IPS-15b (cell line): ENCODE results near the gene KCNJ9.
A peak's percentile ranks its signal among the peaks of the same experiment; 100 is the strongest.

Experiments used
- H3K27me3 ChIP-seq: one replicate; pipeline ENCODE4 v1.6.1; 2013; ENCODE audit warnings: low read length; ENCODE audit not compliant: control insufficient read depth, insufficient read depth
- H3K36me3 ChIP-seq: one replicate; pipeline ENCODE4 v1.6.1; 2013; ENCODE audit warnings: low read length; ENCODE audit not compliant: control insufficient read depth, insufficient read depth
- H3K4me1 ChIP-seq: one replicate; pipeline ENCODE4 v1.6.1; 2013; ENCODE audit warnings: mild to moderate bottlenecking, low read length; ENCODE audit not compliant: control insufficient read depth, insufficient read depth
- H3K4me3 ChIP-seq: one replicate; pipeline ENCODE4 v1.5.1; 2013; ENCODE audit warnings: low read depth, low read length
- H3K9ac ChIP-seq: one replicate; pipeline ENCODE4 v1.6.1; 2013; ENCODE audit warnings: low read depth, mild to moderate bottlenecking, low read length
- H3K9me3 ChIP-seq: one replicate; pipeline ENCODE4 v1.6.1; 2013; ENCODE audit warnings: mild to moderate bottlenecking, low read length; ENCODE audit not compliant: control insufficient read depth, insufficient read depth

KCNJ9 gene

GRCh38 chr1:160082926-160083325 is 1.6 kb downstream of the KCNJ9 start:
- Histone ChIP-seq H3K36me3 (no peaks in the 10 kb centered on the region), H3K9ac (no peak overlapping the region), H3K9me3 (no peaks in the 10 kb centered on the region), H3K4me1 (no peaks in the 10 kb centered on the region), H3K4me3 (no peak overlapping the region), H3K27me3 (peaks cover 56% of the 10 kb centered on the region)

GRCh38 chr1:160083968-160084770 is 2.8 kb downstream of the KCNJ9 start:
- Histone ChIP-seq H3K4me1 (no peaks in the 10 kb centered on the region), H3K36me3 (no peaks in the 10 kb centered on the region), H3K9me3 (no peaks in the 10 kb centered on the region), H3K9ac (no peak overlapping the region), H3K27me3 (peaks cover 56% of the 10 kb centered on the region), H3K4me3 (peak overlapping the region; percentile 54)

GRCh38 chr1:160084771-160085321 is 3.5 kb downstream of the KCNJ9 start:
- no peaks in the 10 kb centered on the region for H3K4me1 ChIP-seq
- peak overlapping the region; percentile 54 for H3K4me3 ChIP-seq
- no peaks in the 10 kb centered on the region for H3K9me3 ChIP-seq
- no peaks in the 10 kb centered on the region for H3K36me3 ChIP-seq
- H3K9ac ChIP-seq = no peak overlapping the region
- H3K27me3 ChIP-seq = peaks cover 53% of the 10 kb centered on the region

- H3K4me3 ChIP-seq = no peak overlapping the region
- no peaks in the 10 kb centered on the region for H3K4me1 ChIP-seq
- H3K9me3 ChIP-seq = no peaks in the 10 kb centered on the region
- H3K36me3 ChIP-seq = peaks cover 1% of the 10 kb centered on the region
- peaks cover 42% of the 10 kb centered on the region for H3K27me3 ChIP-seq
- H3K9ac ChIP-seq = no peak overlapping the region
Measured at GRCh38 chr1:160085686-160086455, 4.5 kb downstream of the KCNJ9 start.

DNA sequence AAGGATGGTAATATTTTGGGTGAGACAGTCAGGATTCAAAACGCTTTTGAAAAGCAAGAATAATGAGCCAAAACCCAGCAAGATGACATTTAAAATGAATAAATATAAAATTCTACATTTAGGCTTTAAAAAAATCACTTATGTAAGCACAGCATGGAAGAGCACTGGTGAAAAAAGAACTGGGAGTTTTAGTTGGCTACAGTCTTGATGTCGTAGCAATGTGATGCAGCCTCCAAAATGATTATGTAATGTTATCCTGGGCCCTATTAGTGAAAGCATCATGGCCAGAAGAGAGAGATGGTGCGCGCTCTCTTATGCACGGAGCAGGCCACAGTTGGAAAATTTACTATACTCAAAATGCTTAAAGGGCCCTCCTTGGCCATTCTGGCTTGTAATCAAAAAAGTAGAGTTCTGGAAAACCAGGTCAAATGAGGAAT is 5.1 kb downstream of the KCNJ9 start:
- no peak overlapping the region for H3K9ac ChIP-seq
- H3K36me3 ChIP-seq = peaks cover 4% of the 10 kb centered on the region
- H3K27me3 ChIP-seq = peaks cover 36% of the 10 kb centered on the region
- H3K4me1 ChIP-seq = no peaks in the 10 kb centered on the region
- no peak overlapping the region for H3K4me3 ChIP-seq
- no peaks in the 10 kb centered on the region for H3K9me3 ChIP-seq

GRCh38 chr1:160087118-160087662 is 5.9 kb downstream of the KCNJ9 start:
- H3K4me1 ChIP-seq = no peaks in the 10 kb centered on the region
- peaks cover 30% of the 10 kb centered on the region for H3K27me3 ChIP-seq
- no peaks in the 10 kb centered on the region for H3K9me3 ChIP-seq
- H3K36me3 ChIP-seq = peaks cover 9% of the 10 kb centered on the region
- H3K9ac ChIP-seq = no peak overlapping the region
- no peak overlapping the region for H3K4me3 ChIP-seq

DNA sequence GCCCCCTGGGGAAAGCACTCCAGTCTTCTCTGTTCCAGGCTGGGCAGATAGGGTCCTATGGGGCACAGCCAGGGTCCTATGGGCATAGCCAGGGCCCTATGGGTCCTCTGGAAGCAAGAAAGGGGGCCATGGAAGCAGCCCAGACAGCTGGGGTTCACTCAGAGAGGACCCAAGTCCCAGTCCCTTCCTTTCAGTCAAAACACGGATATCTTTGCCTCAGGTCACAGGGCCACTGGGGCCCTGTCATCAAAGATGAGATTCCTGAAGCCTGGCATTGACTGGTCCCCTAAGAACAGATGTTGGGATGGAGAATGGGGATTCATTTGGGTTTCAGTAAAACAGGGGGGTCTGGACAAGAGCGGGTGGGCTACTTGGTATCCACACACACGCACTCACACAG is 8.5 kb downstream of the KCNJ9 start:
- Histone ChIP-seq H3K4me1 (peaks cover 2% of the 10 kb centered on the region), H3K9me3 (no peaks in the 10 kb centered on the region), H3K36me3 (peaks cover 30% of the 10 kb centered on the region), H3K27me3 (peaks cover 7% of the 10 kb centered on the region), H3K9ac (no peak overlapping the region), H3K4me3 (no peak overlapping the region)

DNA sequence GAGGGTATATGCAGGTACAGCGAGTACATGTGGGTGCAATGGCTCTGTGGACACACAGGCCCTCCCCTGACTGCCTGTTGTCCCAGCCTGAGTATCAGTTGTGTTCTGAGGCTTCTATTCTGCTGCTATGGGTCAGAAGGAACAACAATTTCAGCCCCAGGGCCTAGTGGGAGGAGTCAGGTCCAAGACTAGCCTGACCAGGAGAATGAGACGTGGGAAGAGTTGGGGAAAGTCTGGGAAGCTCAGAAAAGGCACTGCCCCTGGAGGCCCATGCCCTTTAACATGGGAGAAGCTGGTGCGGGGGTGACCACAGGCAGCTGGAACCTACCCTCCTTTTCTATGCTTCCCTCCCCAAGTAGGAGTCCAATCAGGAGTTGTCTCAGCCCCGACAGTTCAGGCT is 9.4 kb downstream of the KCNJ9 start:
- H3K36me3 ChIP-seq = peaks cover 36% of the 10 kb centered on the region

DNA sequence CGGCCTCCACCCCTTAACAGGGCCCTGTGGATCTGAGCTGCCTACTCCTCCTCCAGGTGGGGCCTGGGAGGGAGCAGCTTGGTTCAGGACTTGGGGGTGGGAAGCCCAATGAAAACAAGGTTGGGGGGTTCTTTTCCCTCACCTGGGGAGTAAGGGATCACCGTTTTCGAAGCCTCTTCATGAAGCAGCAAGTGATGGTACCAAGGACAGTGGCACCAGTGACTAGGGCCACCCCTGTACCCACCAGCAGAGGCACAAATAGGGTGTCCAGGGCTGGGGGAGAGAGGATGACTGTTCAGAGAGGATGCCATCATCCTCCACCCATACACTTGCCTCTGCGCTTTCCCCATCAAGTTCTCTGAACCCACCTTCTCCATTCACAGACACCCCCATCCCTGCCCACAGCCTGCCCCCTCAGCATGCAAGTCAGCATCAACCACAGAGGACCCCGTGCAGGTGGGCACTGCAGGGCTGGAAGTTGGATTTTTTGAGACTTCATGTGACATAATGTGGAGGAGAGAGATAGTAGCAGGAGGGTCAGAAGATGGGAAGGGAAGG is 10.4 kb downstream of the KCNJ9 start:
- Histone ChIP-seq H3K27me3 (no peaks in the 10 kb centered on the region), H3K36me3 (peaks cover 36% of the 10 kb centered on the region), H3K4me3 (no peak overlapping the region), H3K9me3 (no peaks in the 10 kb centered on the region), H3K9ac (no peak overlapping the region), H3K4me1 (peaks cover 20% of the 10 kb centered on the region)

More for the DNA sequence above, 9.4 kb downstream of the KCNJ9 start:
- Histone ChIP-seq H3K27me3 (no peaks in the 10 kb centered on the region), H3K9me3 (no peaks in the 10 kb centered on the region), H3K9ac (no peak overlapping the region), H3K4me3 (no peak overlapping the region), H3K4me1 (peaks cover 10% of the 10 kb centered on the region)

GRCh38 chr1:160092366-160093068 is 11.2 kb downstream of the KCNJ9 start:
- Histone ChIP-seq H3K36me3 (peaks cover 36% of the 10 kb centered on the region), H3K9me3 (no peaks in the 10 kb centered on the region), H3K4me1 (peaks cover 28% of the 10 kb centered on the region), H3K27me3 (no peaks in the 10 kb centered on the region), H3K4me3 (no peak overlapping the region), H3K9ac (no peak overlapping the region)

DNA sequence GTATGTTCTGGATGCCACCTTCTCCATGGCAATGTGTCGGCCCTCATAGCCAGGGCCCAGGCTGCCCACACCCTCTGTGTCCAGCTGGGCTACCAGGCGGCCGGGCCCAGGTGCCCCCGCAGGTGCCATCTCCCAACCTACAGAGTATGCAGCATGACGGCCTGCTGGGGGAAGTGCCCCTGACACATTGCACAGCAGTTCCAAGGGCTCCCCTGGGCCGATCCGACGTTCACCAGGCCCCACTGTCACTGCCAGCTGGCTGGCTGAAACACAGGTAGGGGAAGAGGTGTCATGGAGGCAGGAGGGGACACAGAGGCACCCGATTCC is 11.7 kb downstream of the KCNJ9 start:
- Histone ChIP-seq H3K4me3 (no peak overlapping the region), H3K36me3 (peaks cover 36% of the 10 kb centered on the region), H3K9ac (no peak overlapping the region), H3K4me1 (peaks cover 30% of the 10 kb centered on the region), H3K27me3 (no peaks in the 10 kb centered on the region), H3K9me3 (no peaks in the 10 kb centered on the region)
